AG09319 (cell line): Measurements from ENCODE around the gene CPOX.

ENCODE experiments used
- DNase-seq: peaks from one replicate; pipeline ENCODE4 v3.0.0-alpha.2; 2010; ENCODE audit warnings: low read depth; ENCODE audit errors: extremely low read depth
- TF ChIP-seq, protein P1 (sequence below): IDR thresholded peaks from 2 replicates; pipeline ENCODE4 v1.5.1; 2011; ENCODE audit warnings: low read depth, mild to moderate bottlenecking, inconsistent platforms, low read length, moderate library complexity

Gene CPOX

DNA sequence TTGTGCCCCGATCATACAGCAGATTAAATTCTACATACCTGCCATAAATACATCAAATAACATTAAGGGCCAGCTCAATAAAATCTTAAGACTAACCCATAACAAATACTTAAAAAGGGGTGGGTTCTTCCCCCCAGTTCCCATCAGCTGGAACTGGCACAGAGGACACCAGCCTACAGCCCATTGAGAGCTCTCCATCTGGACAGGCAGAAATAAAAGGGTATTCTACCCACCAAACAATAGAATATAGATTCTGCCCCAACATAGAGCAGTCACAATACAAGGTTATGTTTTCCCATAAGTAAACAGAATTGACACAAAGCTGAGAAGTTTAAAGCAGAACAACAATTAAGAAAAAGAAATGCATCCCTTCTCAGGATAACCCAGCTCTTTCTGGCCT is 11.9 kb downstream of the CPOX start:
- DNase-seq, result no peak
- TF ChIP-seq, protein P1, sequence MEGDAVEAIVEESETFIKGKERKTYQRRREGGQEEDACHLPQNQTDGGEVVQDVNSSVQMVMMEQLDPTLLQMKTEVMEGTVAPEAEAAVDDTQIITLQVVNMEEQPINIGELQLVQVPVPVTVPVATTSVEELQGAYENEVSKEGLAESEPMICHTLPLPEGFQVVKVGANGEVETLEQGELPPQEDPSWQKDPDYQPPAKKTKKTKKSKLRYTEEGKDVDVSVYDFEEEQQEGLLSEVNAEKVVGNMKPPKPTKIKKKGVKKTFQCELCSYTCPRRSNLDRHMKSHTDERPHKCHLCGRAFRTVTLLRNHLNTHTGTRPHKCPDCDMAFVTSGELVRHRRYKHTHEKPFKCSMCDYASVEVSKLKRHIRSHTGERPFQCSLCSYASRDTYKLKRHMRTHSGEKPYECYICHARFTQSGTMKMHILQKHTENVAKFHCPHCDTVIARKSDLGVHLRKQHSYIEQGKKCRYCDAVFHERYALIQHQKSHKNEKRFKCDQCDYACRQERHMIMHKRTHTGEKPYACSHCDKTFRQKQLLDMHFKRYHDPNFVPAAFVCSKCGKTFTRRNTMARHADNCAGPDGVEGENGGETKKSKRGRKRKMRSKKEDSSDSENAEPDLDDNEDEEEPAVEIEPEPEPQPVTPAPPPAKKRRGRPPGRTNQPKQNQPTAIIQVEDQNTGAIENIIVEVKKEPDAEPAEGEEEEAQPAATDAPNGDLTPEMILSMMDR, result no peak

DNA sequence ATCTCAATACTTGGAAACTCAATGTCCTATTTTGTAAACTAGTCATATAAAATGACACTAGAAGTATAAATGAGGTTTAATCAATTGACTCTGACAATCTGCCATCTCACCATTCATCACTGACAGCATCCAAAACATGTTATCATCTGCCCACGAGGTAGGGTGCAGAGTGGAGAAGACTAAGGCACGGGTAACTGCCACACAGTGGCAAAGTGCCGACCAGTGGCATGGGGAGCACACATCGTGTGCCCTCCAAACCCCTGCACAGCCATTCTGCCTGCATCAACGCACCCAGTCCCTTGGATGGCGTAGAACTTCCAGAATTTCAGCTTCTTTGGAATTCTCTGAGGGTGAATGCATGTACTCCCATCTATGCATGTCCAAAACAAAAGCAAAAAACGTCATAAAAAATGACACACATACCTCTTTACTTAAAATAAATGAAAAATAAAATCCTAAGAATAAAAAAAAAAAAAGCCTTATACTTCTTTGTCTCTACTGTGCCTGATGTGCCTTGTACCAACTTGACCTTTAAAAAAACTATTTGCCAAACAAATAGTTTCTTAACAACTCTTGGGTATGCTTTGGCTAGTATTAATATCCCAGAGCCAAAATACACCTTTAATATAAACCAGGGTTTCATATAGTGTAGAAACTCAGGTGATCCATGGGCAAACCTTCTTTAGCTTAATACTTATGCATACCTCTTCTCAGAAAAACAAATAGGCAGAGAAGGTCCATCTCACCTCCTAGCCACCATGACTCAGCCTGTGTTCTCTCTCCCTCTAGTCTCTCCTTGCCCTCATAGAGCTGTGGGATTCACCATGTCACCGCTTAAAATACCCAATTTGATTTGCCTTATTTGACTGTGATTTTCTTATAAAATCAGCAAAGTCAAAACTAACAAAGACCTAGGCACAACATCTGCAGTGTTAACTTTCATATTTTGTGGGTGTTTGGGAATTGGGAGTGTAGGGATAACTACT is 12.7 kb downstream of the CPOX start:
- TF ChIP-seq, protein P1, result no peak
- no peak for DNase-seq

- no peak for DNase-seq
- TF ChIP-seq, protein P1, result no peak
Measured at GRCh38 chr3:98577178-98577895, 16.1 kb downstream of the CPOX start.

- DNase-seq, result no peak
- TF ChIP-seq, protein P1, result no peak
Measured at GRCh38 chr3:98574132-98574531, 19.3 kb downstream of the CPOX start.

DNA sequence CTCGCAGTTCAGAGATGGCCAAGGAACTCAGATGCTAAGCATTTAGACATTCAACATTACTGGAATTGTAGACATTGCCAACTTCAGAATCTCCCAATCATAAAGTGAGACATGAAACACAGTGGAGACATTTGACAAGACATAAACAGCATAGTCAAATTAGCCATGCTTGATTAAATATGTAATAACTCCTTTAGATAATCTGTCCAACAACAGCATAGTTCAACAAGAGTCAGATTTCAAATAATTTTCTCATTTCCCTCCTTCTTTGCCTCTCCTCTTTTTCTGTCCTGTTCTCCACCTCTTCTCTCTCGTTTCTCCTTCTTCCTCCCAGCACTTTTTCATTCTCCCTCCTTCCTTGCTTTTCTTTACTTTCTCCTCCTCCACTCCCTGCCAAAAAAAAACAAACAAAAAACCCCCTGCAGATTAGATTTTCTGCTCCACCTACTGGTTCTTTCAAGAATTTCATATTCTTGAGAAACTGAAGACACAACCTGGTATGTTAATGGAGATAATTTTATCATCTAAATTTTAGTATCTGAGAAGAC is 20.2 kb downstream of the CPOX start:
- DNase-seq, result no peak
- TF ChIP-seq, protein P1, result peak; percentile 36

GRCh38 chr3:98568402-98568801 is 25.0 kb downstream of the CPOX start:
- DNase-seq, result no peak
- TF ChIP-seq, protein P1, result no peak
